Nephron (organoid): ENCODE measurements around the gene ZNHIT3.

ENCODE experiments used
- H3K27ac Mint-ChIP-seq, 3 experiments: 2 replicates each; pipeline ENCODE4 v1.8.0; 2020; ENCODE audit warnings: mixed read lengths in 3 of 3, mild to moderate bottlenecking in 2 of 3, moderate library complexity in 1 of 3
- H3K27me3 Mint-ChIP-seq: 2 replicates; pipeline ENCODE4 v1.8.0; 2021; ENCODE audit warnings: low read depth, mild to moderate bottlenecking, moderate library complexity, mixed read lengths
- H3K36me3 Mint-ChIP-seq: 2 replicates; pipeline ENCODE4 v1.8.0; 2020; ENCODE audit warnings: low read depth, mixed read lengths
- H3K4me1 Mint-ChIP-seq: 2 replicates; pipeline ENCODE4 v1.8.0; 2020; ENCODE audit warnings: mixed read lengths
- H3K4me3 Mint-ChIP-seq, 3 experiments: 2 replicates each; pipeline ENCODE4 v1.8.0; 2020; ENCODE audit warnings: mild to moderate bottlenecking in 3 of 3, mixed read lengths in 3 of 3, moderate library complexity in 2 of 3
- H3K9me3 Mint-ChIP-seq: 2 replicates; pipeline ENCODE4 v1.8.0; 2020; ENCODE audit warnings: mixed read lengths
- TF ChIP-seq, protein P1 (sequence below), 3 experiments: fragments of 200-600 bp; sonication (generic); IDR thresholded peaks; one replicate each; pipeline ENCODE4 v1.5.0; 2021; ENCODE audit warnings: antibody characterized with exemption in 3 of 3; ENCODE audit not compliant: unreplicated experiment in 3 of 3

The ZNHIT3 gene

DNA sequence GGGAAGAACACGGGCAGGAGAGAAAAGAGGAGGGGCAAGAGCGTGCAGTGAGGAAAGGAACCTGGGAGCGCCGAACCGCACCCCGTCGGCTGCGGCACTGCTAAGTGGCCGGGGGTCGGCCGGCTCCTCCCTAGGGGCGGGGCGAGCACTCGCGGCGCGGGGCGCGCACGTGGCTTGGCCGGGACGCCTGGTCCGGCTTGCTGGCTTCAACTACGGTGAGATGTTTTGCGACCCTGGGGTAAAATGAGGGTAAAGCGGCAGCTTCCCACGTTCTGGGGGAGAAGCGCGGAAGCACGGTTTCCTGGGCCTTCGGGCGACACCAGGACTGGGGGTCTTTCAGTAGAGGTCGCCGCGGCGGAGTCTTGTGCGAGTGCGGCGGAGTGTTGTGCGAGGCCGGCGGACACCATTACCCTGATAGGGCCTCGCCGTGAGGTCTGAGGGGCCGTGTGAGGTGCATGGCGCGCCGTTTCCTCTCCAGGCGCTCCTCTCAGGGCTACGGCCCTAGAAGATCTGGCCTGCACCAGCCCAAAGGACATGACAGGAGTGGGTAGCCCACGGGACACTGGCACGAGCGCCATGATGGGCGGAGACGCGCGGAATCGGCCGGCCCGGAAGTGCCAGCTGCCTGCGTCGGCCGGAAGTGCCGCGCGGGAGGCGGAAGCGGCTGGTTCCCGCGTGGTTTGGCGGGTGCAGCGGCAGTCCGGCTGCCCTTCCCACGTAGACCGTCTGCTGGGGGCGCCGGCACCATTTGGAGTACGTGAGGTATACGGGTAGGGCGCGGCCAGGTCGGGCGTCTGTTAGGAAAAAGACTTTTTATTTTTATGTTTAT, 48.6 kb downstream of the ZNHIT3 start, which contains the start of the genes MYO19 and PIGW:
TSS of gene MYO19 (minus strand) at position 29 of the 829 bp plus-strand sequence. CDS start 2,330 bp downstream, outside the sequence.
TSS of gene PIGW (plus strand) at position 148 of the 829 bp plus-strand sequence. CDS start 2,115 bp downstream, outside the sequence.
- H3K9me3 Mint-ChIP-seq: no peaks in the 10 kb centered on the region
- H3K4me1 Mint-ChIP-seq: peaks cover 4% of the 10 kb centered on the region

DNA sequence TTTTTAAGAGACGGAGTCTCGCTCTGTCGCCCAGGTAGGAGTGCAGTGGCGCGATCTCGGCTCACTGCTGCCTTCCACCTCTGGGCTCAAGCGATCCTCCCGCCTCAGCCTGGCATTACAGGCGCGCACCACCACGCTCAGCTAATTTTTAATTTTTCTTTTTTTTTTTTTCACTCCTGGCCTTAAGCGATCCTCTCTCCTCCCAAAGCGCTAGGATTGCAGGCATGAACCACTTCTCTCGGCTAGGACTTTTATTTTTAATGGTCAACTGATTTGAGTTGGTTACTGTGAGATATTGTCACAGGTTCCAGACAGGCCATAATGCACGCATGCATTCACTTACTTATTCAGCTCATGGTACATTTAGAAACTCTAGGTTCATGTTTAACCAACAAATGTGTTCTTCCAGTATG, 49.2 kb downstream of the ZNHIT3 start:
- no peaks in the 10 kb centered on the region for H3K9me3 Mint-ChIP-seq
- peaks cover 23% of the 10 kb centered on the region for H3K36me3 Mint-ChIP-seq
- H3K27me3 Mint-ChIP-seq: no peaks in the 10 kb centered on the region
- H3K4me3 Mint-ChIP-seq: peak overlapping the region; percentile 98 to 99 (median 99)
- TF ChIP-seq, protein P1, sequence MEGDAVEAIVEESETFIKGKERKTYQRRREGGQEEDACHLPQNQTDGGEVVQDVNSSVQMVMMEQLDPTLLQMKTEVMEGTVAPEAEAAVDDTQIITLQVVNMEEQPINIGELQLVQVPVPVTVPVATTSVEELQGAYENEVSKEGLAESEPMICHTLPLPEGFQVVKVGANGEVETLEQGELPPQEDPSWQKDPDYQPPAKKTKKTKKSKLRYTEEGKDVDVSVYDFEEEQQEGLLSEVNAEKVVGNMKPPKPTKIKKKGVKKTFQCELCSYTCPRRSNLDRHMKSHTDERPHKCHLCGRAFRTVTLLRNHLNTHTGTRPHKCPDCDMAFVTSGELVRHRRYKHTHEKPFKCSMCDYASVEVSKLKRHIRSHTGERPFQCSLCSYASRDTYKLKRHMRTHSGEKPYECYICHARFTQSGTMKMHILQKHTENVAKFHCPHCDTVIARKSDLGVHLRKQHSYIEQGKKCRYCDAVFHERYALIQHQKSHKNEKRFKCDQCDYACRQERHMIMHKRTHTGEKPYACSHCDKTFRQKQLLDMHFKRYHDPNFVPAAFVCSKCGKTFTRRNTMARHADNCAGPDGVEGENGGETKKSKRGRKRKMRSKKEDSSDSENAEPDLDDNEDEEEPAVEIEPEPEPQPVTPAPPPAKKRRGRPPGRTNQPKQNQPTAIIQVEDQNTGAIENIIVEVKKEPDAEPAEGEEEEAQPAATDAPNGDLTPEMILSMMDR (IDR thresholded peaks at IDR 0.05; ENCODE audit: unreplicated experiment in 3 of 3): peak in 1 of 3 experiments; percentile 12
- peaks cover 4% of the 10 kb centered on the region for H3K4me1 Mint-ChIP-seq
- peak overlapping the region; percentile 97 to 99 (median 98) for H3K27ac Mint-ChIP-seq

More for the DNA sequence above, 48.6 kb downstream of the ZNHIT3 start, which contains the start of the genes MYO19 and PIGW:
- TF ChIP-seq, protein P1 (IDR thresholded peaks at IDR 0.05; ENCODE audit: unreplicated experiment in 3 of 3): no peak
- H3K4me3 Mint-ChIP-seq: peak within 1 kb of the TSS; percentile 98 to 99 (median 99)
- H3K36me3 Mint-ChIP-seq: peaks cover 23% of the 10 kb centered on the region
- peak within 1 kb of the TSS; percentile 97 to 99 (median 98) for H3K27ac Mint-ChIP-seq
- no peaks in the 10 kb centered on the region for H3K27me3 Mint-ChIP-seq

DNA sequence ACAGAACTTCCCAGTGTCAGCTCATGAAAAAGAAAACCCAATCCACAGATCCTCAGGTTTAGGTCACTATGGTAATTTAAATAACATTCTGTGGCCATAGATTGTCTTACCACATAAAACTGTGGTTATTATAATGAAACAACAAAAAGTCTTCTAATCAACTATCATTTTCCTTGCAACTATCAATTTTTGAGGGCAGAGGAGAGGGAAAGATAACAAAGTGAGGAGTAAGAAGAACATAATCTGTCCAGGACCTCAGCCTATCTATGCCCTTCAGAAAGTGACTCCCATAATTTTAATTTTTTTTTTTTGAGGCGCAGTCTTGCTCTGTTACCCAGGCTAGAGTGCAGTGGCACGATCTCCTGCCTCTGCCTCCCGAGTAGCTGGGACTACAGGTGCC, 54.2 kb downstream of the ZNHIT3 start:
- Mint-ChIP-seq H3K36me3 (peaks cover 12% of the 10 kb centered on the region), H3K27me3 (no peaks in the 10 kb centered on the region), H3K27ac (no peak overlapping the region), H3K9me3 (no peaks in the 10 kb centered on the region), H3K4me1 (peaks cover 8% of the 10 kb centered on the region), H3K4me3 (peak overlapping the region in 1 of 3 experiments; percentile 44)
- TF ChIP-seq, protein P1 (IDR thresholded peaks at IDR 0.05; ENCODE audit: unreplicated experiment in 3 of 3): no peak

- Mint-ChIP-seq H3K4me3 (peak overlapping the region; percentile 45 to 100 (median 52)), H3K36me3 (peaks cover 11% of the 10 kb centered on the region), H3K9me3 (no peaks in the 10 kb centered on the region), H3K27ac (peak overlapping the region in 1 of 3 experiments; percentile 41), H3K27me3 (no peaks in the 10 kb centered on the region), H3K4me1 (peaks cover 23% of the 10 kb centered on the region)
- TF ChIP-seq, protein P1 (IDR thresholded peaks at IDR 0.05; ENCODE audit: unreplicated experiment in 3 of 3): no peak
Measured at GRCh38 chr17:36542755-36543154, 56.3 kb downstream of the ZNHIT3 start.

DNA sequence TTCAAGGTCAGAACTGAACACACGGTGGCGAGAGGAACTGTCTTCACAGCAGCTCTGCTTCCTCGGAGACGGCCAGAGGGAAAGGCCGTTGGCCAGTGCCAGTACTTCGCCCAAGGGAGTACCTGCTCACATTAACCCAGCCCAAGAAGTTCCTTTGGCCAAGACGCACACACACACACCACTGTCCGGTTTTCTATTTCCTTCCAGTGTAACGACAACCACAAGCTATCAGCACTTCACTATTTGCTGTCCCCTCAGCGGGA, 57.5 kb downstream of the ZNHIT3 start:
- H3K27me3 Mint-ChIP-seq: no peaks in the 10 kb centered on the region
- H3K9me3 Mint-ChIP-seq: no peaks in the 10 kb centered on the region
- peak overlapping the region; percentile 96 to 100 (median 97) for H3K4me3 Mint-ChIP-seq
- peaks cover 26% of the 10 kb centered on the region for H3K4me1 Mint-ChIP-seq
- TF ChIP-seq, protein P1 (IDR thresholded peaks at IDR 0.05; ENCODE audit: unreplicated experiment in 3 of 3): no peak
- peak overlapping the region; percentile 100 for H3K27ac Mint-ChIP-seq
- H3K36me3 Mint-ChIP-seq: peaks cover 10% of the 10 kb centered on the region
